ENCODE measurements around the gene NMNAT2. TPM values are rescaled to one million over a fixed set of nuclear protein-coding genes. Genes with fewer than 3 reads are reported as not detected.
A peak's percentile ranks its signal among the peaks of the same experiment; 100 is the strongest.

Gene NMNAT2
- total RNA-seq, 1 donor from 2014 or later, result 0.62 TPM

GRCh38 chr1:183319051-183319450 lies 99.1 kb downstream of the NMNAT2 start:
- TF ChIP-seq, protein P1, sequence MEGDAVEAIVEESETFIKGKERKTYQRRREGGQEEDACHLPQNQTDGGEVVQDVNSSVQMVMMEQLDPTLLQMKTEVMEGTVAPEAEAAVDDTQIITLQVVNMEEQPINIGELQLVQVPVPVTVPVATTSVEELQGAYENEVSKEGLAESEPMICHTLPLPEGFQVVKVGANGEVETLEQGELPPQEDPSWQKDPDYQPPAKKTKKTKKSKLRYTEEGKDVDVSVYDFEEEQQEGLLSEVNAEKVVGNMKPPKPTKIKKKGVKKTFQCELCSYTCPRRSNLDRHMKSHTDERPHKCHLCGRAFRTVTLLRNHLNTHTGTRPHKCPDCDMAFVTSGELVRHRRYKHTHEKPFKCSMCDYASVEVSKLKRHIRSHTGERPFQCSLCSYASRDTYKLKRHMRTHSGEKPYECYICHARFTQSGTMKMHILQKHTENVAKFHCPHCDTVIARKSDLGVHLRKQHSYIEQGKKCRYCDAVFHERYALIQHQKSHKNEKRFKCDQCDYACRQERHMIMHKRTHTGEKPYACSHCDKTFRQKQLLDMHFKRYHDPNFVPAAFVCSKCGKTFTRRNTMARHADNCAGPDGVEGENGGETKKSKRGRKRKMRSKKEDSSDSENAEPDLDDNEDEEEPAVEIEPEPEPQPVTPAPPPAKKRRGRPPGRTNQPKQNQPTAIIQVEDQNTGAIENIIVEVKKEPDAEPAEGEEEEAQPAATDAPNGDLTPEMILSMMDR (IDR thresholded peaks at IDR 0.05), result no peak
- Histone ChIP-seq H3K9me3 (no peaks in the 10 kb centered on the region), H3K27ac (no peak overlapping the region), H3K27me3 (ENCODE audit: low read depth) (no peaks in the 10 kb centered on the region), H3K36me3 (no peaks in the 10 kb centered on the region), H3K4me3 (no peak overlapping the region), H3K4me1 (peaks cover 18% of the 10 kb centered on the region)
- peak in 1 of 2 donors; percentile 24 for ATAC-seq
- intact Hi-C loops (cut with DNase I), result no loop called here
- DNase-seq, result no peak

DNA sequence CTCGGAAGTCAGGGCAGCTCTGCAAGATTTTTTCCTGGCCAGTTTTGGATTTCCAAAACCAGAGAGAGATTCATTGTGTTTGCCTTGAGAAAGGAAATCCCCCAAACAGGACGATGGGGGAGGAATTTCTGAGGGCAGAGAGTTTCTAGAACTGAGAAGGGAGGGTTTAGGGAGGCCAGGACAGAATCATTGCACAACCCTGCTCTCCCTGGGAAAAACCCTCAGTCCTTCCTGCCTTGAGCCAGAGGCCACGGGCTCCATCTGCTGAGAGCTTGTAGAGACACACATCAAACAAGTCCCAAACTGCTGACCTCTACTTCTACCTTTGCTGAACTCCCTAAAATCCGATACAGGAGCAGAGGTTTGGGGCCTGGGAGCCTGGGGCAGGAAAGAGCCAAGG lies 99.7 kb downstream of the NMNAT2 start:
- Histone ChIP-seq H3K27ac (peak overlapping the region; percentile 53), H3K4me1 (peaks cover 17% of the 10 kb centered on the region), H3K9me3 (no peaks in the 10 kb centered on the region), H3K4me3 (no peak overlapping the region), H3K27me3 (ENCODE audit: low read depth) (no peaks in the 10 kb centered on the region), H3K36me3 (no peaks in the 10 kb centered on the region)
- intact Hi-C loops (cut with DNase I), result no loop called here
- DNase-seq, result peak; percentile 73
- TF ChIP-seq, protein P1 (IDR thresholded peaks at IDR 0.05), result peak; percentile 51
- peak; percentile 94 to 98 for ATAC-seq

DNA sequence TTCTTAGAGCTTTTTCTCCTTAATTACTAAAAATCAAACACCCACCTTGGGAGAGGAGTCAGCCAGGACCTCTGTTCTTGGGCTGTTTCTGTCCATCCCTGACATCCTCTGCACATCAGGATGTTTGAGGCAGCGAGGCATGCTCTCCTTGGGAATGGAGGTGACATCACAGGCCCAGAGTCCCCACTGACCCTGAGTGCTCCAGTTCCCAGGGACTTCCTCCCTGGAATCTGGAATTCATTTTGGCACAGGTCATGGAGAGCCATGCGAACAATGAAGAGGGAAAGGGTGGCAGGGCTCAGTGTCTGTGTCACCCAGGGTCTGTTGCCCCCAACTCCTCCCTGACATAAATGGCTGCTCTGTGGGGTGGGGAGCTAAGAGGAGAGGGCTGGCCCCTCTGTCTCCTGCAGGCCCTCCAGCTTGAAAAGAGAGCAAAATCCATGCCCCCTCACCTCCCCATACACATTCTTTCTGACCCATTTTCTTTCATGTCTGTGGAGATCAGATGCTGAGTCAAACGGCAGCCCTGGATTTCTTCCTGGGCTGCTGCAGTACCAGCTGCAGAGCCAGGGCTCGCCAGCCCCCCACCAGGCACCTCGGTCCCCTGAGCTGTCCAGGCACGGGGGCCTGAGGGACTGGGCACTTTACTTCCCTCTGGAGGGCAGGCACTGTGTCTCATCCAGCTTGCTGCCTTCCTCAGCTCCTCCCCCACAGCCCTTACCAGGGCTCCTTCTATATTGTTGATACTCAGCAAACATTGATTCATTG lies 102.0 kb downstream of the NMNAT2 start:
- no peak for ATAC-seq
- Histone ChIP-seq H3K4me1 (peaks cover 17% of the 10 kb centered on the region), H3K9me3 (no peaks in the 10 kb centered on the region), H3K4me3 (no peak overlapping the region), H3K36me3 (no peaks in the 10 kb centered on the region), H3K27ac (no peak overlapping the region), H3K27me3 (ENCODE audit: low read depth) (no peaks in the 10 kb centered on the region)
- no peak for DNase-seq
- TF ChIP-seq, protein P1 (IDR thresholded peaks at IDR 0.05), result no peak
- intact Hi-C loops (cut with DNase I), result no loop called here

DNA sequence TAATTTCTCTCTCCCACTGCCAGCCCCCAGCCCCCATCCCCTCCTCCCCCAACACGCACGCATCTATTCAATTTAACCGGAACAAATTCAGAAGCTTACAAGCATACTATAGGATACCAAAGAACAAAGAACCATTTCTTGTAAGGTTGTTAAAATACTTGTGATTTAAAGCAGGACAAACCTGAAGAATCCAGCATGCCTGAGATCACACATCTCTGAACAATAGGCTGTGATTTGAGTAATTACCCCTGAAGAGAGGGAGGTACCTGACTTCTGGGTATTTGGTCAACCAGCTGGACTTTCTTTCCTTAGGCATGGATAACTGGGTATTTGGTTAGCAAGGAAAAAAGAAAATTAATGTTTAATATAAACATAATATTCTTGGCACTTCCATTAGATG lies 105.1 kb downstream of the NMNAT2 start:
- H3K4me1 ChIP-seq, result peaks cover 6% of the 10 kb centered on the region
- DNase-seq, result no peak
- H3K9me3 ChIP-seq, result no peaks in the 10 kb centered on the region
- H3K4me3 ChIP-seq, result no peak overlapping the region
- intact Hi-C loops (cut with DNase I), result no loop called here
- no peaks in the 10 kb centered on the region for H3K36me3 ChIP-seq
- H3K27me3 ChIP-seq (ENCODE audit: low read depth), result no peaks in the 10 kb centered on the region
- ATAC-seq, result no peak
- TF ChIP-seq, protein P1 (IDR thresholded peaks at IDR 0.05), result no peak
- H3K27ac ChIP-seq, result no peak overlapping the region

GRCh38 chr1:183310753-183311479 lies 107.3 kb downstream of the NMNAT2 start:
- no peaks in the 10 kb centered on the region for H3K9me3 ChIP-seq
- intact Hi-C loops (cut with DNase I), result no loop called here
- TF ChIP-seq, protein P1 (IDR thresholded peaks at IDR 0.05), result no peak
- no peaks in the 10 kb centered on the region for H3K36me3 ChIP-seq
- no peaks in the 10 kb centered on the region for H3K4me1 ChIP-seq
- no peaks in the 10 kb centered on the region for H3K27me3 ChIP-seq (ENCODE audit: low read depth)
- no peak overlapping the region for H3K4me3 ChIP-seq
- DNase-seq (no peak), ATAC-seq (no peak)
- H3K27ac ChIP-seq, result no peak overlapping the region

Data from lower lobe of right lung (tissue), 2 donors.